Stimulated activated effector memory CD8-positive, alpha-beta T cell treated with anti-CD3 and anti-CD28 coated beads, Interleukin-12 subunit alpha, Interleukin-12 subunit beta, amount 100 ng/mL, for 72 hours (primary cell): ENCODE measurements around the gene SLC25A51.

Source experiments
- ATAC-seq: fragments of 150-1000 bp; cut with Tn5 transposase; 2 replicates; pipeline ENCODE4 v1.10.0; 2021
- DNase-seq, 2 donors: peaks; one replicate each; pipeline ENCODE4 v3.0.0; 2021 to 2022; ENCODE audit warnings: low spot score in 2 of 2
- H3K27ac Mint-ChIP-seq: one replicate; pipeline ENCODE4 v1.8.0; 2022; ENCODE audit warnings: mild to moderate bottlenecking, mixed read lengths
- H3K36me3 Mint-ChIP-seq: one replicate; pipeline ENCODE4 v1.8.0; 2022; ENCODE audit warnings: mild to moderate bottlenecking, mixed read lengths
- H3K4me1 Mint-ChIP-seq: one replicate; pipeline ENCODE4 v1.8.0; 2022; ENCODE audit warnings: mixed read lengths
- H3K4me3 Mint-ChIP-seq: one replicate; pipeline ENCODE4 v1.8.0; 2022; ENCODE audit warnings: mild to moderate bottlenecking, mixed read lengths
- H3K9me3 Mint-ChIP-seq: one replicate; pipeline ENCODE4 v1.8.0; 2022; ENCODE audit warnings: mixed read lengths

Gene SLC25A51

DNA sequence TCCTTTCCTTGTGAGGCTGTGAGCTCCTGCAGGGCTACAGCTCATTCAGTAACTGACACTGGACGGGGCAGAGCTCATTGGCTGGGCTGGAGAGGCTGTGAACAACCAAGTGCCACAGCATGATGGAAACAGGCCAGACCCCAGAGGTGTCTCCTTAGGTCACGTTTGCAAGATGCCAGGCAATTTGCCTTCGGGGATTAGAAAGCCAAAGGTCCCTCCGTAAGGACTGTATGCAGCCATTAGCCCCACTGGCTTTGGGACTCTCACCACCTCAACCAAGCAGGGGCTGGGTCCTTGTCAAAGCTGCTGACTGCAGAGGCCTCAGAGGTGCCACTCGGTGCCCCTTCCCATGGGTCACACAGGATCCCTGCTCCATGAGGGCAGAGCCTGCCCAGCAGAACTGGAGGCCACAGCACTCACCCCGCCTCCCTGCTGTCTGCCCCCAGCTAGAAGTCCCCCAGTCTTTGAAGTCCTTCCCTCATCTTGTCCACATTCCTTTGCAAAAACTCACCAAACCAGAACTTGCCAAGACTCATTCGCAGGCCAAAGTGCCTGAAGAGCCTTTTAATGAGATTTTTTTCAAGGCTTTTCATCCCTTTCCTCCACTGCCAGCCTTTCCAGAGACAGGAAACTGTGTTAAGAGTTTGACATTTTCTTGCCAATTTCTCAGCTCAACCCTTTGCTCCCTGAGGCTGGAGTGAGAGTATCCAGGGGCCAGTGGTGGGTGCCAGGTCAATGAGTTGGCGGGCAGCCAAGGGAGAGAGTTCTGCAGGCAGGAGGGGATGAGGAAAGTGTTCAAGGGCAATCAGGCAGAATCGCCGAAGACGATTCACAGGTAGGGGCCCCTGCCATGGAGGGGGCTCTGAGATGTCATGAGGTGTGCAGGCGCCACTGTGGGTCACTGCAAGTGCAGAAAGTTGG is 39.7 kb upstream of the SLC25A51 start:
- no peak for ATAC-seq
- H3K4me1 Mint-ChIP-seq: no peaks in the 10 kb centered on the region
- no peaks in the 10 kb centered on the region for H3K9me3 Mint-ChIP-seq
- no peaks in the 10 kb centered on the region for H3K36me3 Mint-ChIP-seq
- peak overlapping the region; percentile 30 for H3K27ac Mint-ChIP-seq
- no peak for DNase-seq
- H3K4me3 Mint-ChIP-seq: no peak overlapping the region

DNA sequence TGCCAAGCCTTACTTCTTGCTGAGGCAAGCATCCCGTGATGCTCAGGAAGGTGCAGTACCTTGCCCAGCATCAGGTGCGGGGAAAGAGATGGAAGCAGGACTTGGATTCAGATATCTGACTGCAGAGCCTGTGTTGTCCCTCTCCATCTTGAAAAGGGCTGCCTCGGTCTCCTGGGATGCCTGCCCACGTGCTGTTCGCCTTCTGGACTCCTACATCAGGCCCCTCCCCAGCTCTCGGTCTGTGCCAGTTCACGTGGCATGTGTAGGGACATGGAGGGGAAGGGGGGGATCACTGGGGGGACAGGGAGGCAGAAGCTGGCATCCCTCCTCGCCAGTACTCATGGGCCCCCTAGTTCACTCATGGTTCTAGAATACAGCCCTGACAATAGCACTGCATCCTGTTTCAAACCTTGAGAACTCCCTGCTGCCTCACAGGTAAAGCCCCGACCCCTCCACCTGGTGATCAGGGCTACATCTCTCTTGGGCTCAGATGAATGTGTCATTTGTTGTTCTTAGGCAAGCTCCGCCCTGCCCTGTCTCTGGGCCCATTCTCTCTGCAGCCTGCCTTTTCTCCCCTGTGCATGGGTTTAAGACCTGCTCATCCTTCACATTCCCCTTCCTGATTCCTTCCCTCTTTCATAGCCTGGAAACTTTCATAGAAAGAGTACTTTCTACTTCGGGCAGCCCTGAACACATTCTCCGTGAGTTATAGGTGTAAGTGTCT is 38.9 kb upstream of the SLC25A51 start:
- Mint-ChIP-seq H3K36me3 (no peaks in the 10 kb centered on the region), H3K27ac (no peak overlapping the region), H3K4me3 (no peak overlapping the region), H3K4me1 (no peaks in the 10 kb centered on the region), H3K9me3 (no peaks in the 10 kb centered on the region)
- DNase-seq (no peak), ATAC-seq (no peak)

- H3K4me1 Mint-ChIP-seq: no peaks in the 10 kb centered on the region
- H3K27ac Mint-ChIP-seq: no peak overlapping the region
- no peak overlapping the region for H3K4me3 Mint-ChIP-seq
- ATAC-seq (no peak), DNase-seq (no peak)
- H3K9me3 Mint-ChIP-seq: no peaks in the 10 kb centered on the region
- no peaks in the 10 kb centered on the region for H3K36me3 Mint-ChIP-seq
Observed at GRCh38 chr9:37941253-37941652, 37.3 kb upstream of the SLC25A51 start.

- no peak for ATAC-seq
- DNase-seq: no peak
- Mint-ChIP-seq H3K27ac (peak overlapping the region; percentile 34), H3K36me3 (no peaks in the 10 kb centered on the region), H3K4me1 (no peaks in the 10 kb centered on the region), H3K4me3 (no peak overlapping the region), H3K9me3 (no peaks in the 10 kb centered on the region)
Observed at GRCh38 chr9:37939575-37940095, 35.7 kb upstream of the SLC25A51 start.

GRCh38 chr9:37938121-37938891 is 34.4 kb upstream of the SLC25A51 start:
- no peak for DNase-seq
- ATAC-seq: no peak
- Mint-ChIP-seq H3K36me3 (no peaks in the 10 kb centered on the region), H3K9me3 (no peaks in the 10 kb centered on the region), H3K27ac (no peak overlapping the region), H3K4me1 (no peaks in the 10 kb centered on the region), H3K4me3 (no peak overlapping the region)

DNA sequence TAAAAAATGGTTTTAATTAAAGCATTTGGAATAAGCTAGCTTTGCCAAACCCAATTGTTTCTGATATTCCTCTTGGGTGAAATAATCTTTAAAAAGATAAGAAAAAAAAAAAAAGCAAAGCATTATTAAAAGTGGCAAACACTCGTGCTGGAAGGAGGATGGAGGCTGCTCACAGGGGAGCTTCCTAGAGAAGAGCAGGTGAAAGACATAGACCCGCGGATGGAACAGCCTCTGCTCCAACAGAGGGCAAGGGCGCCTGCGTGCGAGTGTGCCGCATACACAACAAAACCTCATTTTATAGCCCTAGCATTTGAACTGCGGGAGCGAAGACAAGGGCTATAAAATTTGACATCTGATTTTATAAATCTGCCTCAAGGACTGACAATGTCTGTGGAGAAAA is 33.4 kb upstream of the SLC25A51 start:
- no peaks in the 10 kb centered on the region for H3K9me3 Mint-ChIP-seq
- H3K27ac Mint-ChIP-seq: no peak overlapping the region
- no peaks in the 10 kb centered on the region for H3K36me3 Mint-ChIP-seq
- DNase-seq: no peak
- H3K4me1 Mint-ChIP-seq: no peaks in the 10 kb centered on the region
- H3K4me3 Mint-ChIP-seq: no peak overlapping the region
- no peak for ATAC-seq

DNA sequence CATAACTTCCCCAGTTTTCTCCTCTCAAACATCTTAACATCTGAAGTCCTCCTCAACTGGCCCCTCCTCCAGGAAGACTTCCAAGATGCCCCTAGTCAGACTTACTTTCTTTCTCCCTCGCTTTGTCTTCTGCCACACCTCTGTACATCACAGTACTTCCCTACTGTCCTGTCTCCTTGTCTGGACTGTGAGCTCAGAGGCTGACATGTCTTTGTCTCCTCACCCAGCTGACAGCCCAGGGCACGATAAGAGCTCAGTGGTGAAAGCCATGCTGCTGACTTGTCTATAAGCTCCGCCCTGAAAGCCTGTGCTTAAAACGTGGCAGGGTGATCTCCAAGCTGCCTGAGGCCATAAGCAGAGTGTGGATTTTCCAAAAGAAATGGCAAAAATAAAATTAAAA is 33.0 kb upstream of the SLC25A51 start:
- no peaks in the 10 kb centered on the region for H3K4me1 Mint-ChIP-seq

DNA sequence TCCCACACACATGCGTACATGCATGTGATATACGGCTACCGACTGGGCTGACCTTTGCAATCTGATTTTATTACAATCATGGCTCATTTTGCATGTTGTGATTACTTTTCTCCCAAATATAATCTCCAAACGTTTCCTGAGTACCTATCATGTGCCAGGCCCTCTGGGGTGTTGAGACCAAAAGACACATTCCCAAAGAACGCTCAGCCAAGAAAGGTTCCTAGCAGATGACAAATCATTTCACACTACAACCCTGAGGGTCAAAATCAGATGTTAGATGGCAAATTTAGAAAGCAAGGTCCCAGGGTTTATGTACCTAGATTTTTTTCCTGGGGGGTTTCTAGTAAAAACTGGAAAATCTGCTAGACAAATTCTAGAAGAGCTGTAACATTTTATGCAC is 32.4 kb upstream of the SLC25A51 start:
- Mint-ChIP-seq H3K27ac (no peak overlapping the region), H3K36me3 (no peaks in the 10 kb centered on the region), H3K4me1 (no peaks in the 10 kb centered on the region), H3K9me3 (no peaks in the 10 kb centered on the region), H3K4me3 (no peak overlapping the region)
- ATAC-seq (no peak), DNase-seq (no peak)

More for the DNA sequence above, 33.0 kb upstream of the SLC25A51 start:
- Mint-ChIP-seq H3K9me3 (no peaks in the 10 kb centered on the region), H3K36me3 (no peaks in the 10 kb centered on the region), H3K27ac (no peak overlapping the region), H3K4me3 (no peak overlapping the region)
- ATAC-seq: no peak
- DNase-seq: no peak

DNA sequence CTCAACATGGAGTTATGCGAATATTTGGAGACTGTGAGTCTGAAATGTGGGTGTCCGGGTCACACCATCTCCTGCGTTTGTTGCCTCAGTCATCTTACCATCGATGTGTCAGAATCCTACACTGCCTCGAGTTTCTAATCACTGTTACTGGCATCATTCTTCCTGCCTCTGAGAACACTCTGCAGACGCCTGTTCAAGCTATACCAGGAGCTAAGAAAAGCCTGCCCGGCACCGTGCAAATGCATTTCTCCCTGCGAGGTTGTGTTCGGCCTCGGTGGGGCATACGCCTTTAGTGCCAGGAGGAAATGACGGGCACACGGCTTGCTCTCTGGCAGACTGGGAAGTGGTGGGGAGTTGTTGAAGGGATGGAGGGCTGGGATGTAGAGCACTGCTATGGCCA is 31.2 kb upstream of the SLC25A51 start:
- H3K36me3 Mint-ChIP-seq: no peaks in the 10 kb centered on the region
- H3K4me3 Mint-ChIP-seq: no peak overlapping the region
- DNase-seq: no peak
- no peaks in the 10 kb centered on the region for H3K4me1 Mint-ChIP-seq
- H3K9me3 Mint-ChIP-seq: no peaks in the 10 kb centered on the region
- H3K27ac Mint-ChIP-seq: no peak overlapping the region
- no peak for ATAC-seq

- no peaks in the 10 kb centered on the region for H3K36me3 Mint-ChIP-seq
- ATAC-seq (no peak), DNase-seq (no peak)
- no peak overlapping the region for H3K27ac Mint-ChIP-seq
- no peak overlapping the region for H3K4me3 Mint-ChIP-seq
- H3K4me1 Mint-ChIP-seq: no peaks in the 10 kb centered on the region
- H3K9me3 Mint-ChIP-seq: no peaks in the 10 kb centered on the region
Observed at GRCh38 chr9:37931592-37931991, 27.7 kb upstream of the SLC25A51 start.

GRCh38 chr9:37929441-37929895 is 25.5 kb upstream of the SLC25A51 start:
- no peak overlapping the region for H3K4me3 Mint-ChIP-seq

DNA sequence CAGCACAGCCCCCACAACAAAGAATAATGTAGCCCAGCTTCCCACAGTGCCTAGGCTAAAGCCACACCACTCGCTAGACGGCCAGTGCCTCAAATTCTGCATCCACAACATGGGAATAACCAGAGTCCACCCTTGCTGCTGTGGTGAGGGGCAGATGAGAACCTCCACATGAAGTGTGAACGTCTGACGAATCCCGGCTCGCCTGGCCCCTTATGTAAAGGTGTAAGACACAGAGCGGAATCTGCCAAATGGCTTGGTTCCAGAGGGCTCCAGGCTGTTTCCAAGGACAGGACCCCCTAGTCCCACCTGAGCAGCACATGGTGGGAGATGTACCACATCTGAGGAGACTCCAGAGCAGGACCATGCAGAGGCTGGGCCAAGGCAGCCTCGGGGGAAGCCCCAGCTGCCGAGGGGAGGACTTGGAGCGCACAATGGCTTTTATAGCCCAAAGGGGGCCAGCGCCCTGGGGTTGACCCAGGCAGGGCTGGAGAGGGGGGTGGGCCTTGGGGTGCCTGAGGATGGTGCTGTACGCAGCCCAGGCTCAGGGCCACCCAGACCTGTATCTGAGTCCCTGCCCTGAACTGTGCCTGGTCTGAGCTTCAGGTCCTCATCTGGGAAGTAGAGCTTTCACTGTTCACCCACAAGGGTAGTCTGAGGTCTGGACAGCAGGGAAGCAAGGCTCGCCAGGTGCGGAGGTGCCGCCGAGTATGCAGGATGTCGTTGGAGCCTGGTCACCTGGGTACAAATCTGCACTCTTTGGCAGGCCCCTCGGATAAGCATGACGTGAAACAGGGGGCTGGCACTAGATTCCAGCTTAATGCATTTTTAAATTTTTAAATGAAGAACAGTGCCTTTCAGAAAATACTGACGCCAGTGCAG is 24.9 kb upstream of the SLC25A51 start:
- no peak for DNase-seq
- Mint-ChIP-seq H3K27ac (no peak overlapping the region), H3K4me1 (no peaks in the 10 kb centered on the region), H3K36me3 (no peaks in the 10 kb centered on the region), H3K9me3 (no peaks in the 10 kb centered on the region), H3K4me3 (no peak overlapping the region)
- ATAC-seq: peak; percentile 33

More at GRCh38 chr9:37929441-37929895, 25.5 kb upstream of the SLC25A51 start:
- Mint-ChIP-seq H3K4me1 (no peaks in the 10 kb centered on the region), H3K36me3 (no peaks in the 10 kb centered on the region), H3K9me3 (no peaks in the 10 kb centered on the region), H3K27ac (no peak overlapping the region)
- DNase-seq (no peak), ATAC-seq (no peak)

DNA sequence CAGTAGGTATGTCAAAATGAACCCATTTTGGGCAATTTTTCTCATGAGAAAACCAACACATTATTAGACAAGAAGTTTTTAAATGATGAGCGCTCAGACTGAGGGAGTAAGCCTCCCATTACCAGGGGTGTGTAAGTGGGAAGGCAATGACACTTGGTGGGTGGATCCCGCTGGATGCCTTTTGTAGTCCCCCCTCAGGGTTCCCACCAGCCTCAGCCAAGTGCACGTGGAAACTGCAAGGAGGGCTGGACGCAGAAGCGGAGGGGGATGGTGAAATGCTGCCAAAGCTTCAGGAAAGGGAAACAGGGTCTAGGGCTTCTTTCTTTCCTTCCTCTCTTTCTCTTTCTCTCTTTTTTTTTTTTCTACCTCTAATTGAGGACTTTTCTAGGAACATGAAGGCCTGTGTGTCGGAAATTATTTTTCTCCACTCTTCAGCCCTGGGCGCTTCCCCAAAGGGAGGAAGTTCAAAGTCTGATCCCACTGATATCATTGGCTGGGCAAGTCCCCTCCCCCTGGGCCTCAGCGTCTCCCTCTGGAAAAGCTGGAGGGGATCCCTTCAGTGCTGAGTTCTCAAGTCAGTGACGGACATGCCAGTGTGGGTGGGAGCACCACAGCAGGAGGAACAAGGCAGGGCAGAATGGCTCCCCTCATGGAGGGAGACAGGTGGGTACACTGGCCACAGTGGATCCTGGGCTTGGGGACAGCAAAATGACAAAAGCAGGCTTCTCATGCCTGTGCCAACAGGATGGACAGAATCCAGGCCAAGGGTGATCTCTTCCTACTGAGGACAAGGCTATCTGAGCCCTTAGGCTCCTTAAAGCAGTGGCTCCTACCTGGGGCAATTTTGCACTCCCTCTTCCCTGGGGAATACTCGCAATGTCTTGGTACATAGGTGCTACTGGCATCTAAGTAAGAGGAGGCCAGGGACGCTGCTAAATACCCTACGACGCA is 23.9 kb upstream of the SLC25A51 start:
- H3K27ac Mint-ChIP-seq: no peak overlapping the region
- H3K4me1 Mint-ChIP-seq: no peaks in the 10 kb centered on the region

More for the DNA sequence above, 23.9 kb upstream of the SLC25A51 start:
- Mint-ChIP-seq H3K9me3 (no peaks in the 10 kb centered on the region), H3K36me3 (no peaks in the 10 kb centered on the region), H3K4me3 (no peak overlapping the region)
- DNase-seq (no peak), ATAC-seq (no peak)
